Globus pallidus (tissue), 1 donor: ENCODE measurements around the gene IL15.
"Not testable (repeated sequence)": the region's sequence is repeated elsewhere in the genome, so short reads cannot be mapped to it uniquely, and the experiment has no call there.

ENCODE experiments used
- DNase-seq: peaks from one replicate; pipeline ENCODE4 v3.0.0-alpha.2; 2015; ENCODE audit warnings: low spot score

Gene IL15

DNA sequence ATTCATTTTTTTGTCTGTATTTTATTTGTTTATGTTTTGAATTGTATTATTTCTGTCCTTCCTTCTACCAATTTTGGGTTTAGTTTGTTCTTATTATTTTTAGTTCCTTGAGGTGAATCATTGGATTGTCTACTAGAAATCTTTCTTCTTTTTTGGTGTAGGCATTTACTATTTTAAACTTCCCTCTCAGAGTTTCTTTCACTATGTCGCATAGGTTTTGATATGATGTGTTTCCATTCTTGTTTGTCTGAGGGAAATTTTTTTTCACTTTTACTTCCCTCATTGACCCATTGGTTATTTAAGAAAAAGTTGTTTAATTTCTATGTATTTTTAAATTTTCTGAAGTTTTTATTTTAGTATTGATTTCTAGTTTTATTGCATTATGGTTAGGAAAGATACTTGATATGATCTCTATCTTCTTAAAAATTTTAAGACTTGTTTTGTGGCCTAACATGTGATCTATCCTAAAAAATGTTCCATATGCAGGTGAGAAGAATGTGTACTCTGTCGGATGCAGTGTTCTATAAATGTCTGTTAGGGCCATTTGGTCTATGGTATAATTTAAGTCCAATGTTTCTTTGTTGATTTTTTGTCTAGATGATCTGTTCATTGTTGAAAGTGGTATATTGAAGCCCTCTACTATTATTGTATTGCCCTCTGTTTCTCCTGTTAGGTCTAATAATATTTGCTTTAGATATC, 68.8 kb downstream of the IL15 start:
- DNase-seq = no peak

GRCh38 chr4:141705747-141706377, 69.5 kb downstream of the IL15 start:
- no peak for DNase-seq

DNA sequence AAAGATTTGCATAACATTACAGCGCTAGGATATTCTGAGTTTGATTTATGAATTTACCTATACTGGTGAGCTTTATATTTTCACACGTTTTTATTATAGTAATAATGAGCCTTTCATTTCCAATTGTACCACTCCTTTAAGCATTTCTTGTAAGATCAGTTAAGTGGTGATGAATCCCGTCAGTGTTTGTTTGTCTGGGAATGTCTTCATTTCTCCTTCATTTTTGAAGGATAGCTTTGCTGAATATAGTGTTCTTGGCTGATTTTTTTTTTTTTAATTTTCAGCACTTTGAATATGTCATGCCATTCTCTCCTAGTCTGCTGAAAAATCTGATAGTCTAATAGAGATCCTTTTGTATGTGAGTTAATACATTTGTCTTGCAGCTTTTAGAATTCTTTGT, 70.1 kb downstream of the IL15 start:
- DNase-seq = no peak

- DNase-seq = no peak
These were observed 74.8 kb downstream of the IL15 start for GRCh38 chr4:141711211-141711610.

DNA sequence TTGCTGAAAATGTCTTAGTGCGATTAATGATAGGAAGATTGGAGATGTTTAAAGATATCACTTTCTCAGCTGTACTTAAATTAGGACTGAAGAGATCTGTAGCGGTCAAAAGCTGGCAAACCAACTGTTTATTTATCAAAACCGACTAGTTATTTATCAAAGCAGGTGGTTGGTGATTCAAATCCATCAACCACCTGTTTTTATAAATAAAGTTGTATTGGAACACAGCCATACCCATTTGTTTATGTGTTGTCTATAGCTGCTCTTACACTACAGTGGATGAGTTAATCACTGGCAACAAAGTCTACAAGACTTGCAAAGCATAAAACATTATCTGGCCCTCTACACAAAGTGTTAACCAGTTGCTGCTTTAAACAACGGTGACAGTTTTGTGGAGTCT, 76.8 kb downstream of the IL15 start:
- no peak for DNase-seq

GRCh38 chr4:141713771-141714445, 77.5 kb downstream of the IL15 start:
- no peak for DNase-seq

GRCh38 chr4:141719585-141719984, 83.2 kb downstream of the IL15 start:
- no peak for DNase-seq

GRCh38 chr4:141721174-141721573, 84.8 kb downstream of the IL15 start:
- no peak for DNase-seq

DNA sequence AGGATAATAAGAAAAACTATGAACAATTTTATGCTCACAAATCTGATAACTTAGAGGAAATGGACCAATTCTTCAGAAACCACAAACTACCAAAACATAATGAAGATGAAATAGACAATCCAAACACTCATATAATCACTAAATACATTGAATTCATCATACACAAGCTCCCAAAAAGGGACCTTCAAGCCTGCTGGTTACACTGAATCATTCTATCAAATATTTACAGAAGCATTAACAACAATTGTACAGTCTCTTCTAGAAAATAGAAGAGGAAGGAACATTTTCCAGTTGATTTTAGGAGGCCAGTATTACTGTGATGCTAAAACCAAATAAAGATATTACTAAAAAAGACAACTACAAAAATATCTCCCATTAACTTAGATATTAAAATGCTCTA, 88.3 kb downstream of the IL15 start:
- DNase-seq = no peak

GRCh38 chr4:141727420-141727819, 91.0 kb downstream of the IL15 start:
- no peak for DNase-seq

DNA sequence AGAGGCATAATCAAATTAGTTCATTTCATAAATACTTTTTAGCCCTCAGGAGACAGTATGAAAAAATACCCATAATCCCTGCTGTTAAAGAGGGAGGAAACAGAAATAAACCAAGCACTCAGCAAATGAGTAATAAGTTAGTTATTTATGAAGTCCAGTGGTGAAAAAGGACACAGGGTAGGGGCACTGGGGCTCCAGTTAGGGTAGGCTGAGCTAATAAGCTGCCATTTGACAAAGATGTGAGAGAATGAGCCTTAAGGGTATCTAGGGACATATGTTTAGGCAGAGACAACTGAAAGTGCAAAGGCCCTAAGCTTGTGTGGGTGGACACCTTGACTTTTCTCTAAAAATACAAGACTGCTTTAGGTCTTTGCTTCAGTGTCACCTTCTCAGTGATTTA, 94.4 kb downstream of the IL15 start:
- no peak for DNase-seq

- DNase-seq = no peak
These were observed 95.1 kb downstream of the IL15 start for GRCh38 chr4:141731481-141731880.

DNA sequence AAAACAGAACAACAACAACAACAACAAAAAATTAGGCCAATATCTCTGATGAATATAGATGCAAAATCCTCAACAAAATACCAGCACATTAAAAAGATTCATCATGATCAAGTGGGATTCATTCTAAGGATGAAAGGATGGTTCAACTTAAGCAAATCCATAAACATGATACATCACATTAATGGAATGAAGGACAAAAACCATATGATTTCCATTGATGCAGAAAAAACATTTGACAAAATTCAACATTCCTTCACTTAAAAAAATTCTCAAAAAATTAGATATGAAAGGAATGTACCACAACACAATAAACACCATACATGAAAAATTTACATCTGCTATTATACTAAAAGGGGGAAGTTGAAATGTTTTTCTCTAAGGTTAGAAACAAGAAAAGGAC, 103.3 kb downstream of the IL15 start:
- DNase-seq = no peak

- no peak for DNase-seq
These were observed 109.6 kb downstream of the IL15 start for GRCh38 chr4:141746026-141746425.

- DNase-seq = not testable (repeated sequence)
These were observed 115.4 kb downstream of the IL15 start for GRCh38 chr4:141751806-141752205.

- no peak for DNase-seq
These were observed 120.9 kb downstream of the IL15 start for GRCh38 chr4:141757287-141757686.

- no peak for DNase-seq
These were observed 123.5 kb downstream of the IL15 start for GRCh38 chr4:141759796-141760425.

GRCh38 chr4:141761926-141762325, 125.5 kb downstream of the IL15 start:
- no peak for DNase-seq

DNA sequence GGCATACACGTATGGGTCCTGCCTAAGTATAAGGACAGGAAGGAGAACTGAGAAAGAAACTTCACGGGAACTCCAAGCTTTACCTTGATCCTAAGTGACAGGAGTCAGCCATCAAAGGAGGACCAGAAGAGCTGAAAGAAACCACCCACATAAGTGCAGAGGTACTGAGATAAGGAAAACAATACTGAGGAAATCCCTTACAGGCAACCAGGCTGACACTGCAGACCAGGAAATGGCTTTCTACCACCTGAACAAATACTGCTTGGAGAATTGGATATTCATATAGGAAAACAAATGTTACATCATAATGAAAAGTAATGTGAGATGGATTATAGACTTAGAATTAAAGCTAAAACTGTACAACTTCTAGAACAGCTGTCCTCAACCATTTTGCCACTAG, 127.0 kb downstream of the IL15 start:
- no peak for DNase-seq

DNA sequence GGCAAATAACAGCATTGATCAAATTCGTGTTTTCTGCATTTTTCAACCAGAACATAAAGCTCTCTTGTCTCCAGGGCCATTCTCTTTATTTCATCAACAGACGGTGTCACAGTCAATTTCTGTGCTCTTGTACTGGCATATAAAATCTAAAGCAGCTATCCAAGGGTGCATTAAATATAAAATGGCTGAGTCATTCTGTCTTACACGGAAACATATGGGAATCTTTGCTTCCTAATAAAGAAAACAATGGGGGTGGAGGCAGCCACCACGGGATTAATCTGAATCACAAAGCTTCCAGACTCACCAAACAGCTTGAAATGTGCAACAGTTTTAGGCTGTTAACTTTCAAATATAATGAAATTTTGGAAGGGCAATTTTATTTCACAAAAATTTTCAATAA, 132.6 kb downstream of the IL15 start:
- no peak for DNase-seq

DNA sequence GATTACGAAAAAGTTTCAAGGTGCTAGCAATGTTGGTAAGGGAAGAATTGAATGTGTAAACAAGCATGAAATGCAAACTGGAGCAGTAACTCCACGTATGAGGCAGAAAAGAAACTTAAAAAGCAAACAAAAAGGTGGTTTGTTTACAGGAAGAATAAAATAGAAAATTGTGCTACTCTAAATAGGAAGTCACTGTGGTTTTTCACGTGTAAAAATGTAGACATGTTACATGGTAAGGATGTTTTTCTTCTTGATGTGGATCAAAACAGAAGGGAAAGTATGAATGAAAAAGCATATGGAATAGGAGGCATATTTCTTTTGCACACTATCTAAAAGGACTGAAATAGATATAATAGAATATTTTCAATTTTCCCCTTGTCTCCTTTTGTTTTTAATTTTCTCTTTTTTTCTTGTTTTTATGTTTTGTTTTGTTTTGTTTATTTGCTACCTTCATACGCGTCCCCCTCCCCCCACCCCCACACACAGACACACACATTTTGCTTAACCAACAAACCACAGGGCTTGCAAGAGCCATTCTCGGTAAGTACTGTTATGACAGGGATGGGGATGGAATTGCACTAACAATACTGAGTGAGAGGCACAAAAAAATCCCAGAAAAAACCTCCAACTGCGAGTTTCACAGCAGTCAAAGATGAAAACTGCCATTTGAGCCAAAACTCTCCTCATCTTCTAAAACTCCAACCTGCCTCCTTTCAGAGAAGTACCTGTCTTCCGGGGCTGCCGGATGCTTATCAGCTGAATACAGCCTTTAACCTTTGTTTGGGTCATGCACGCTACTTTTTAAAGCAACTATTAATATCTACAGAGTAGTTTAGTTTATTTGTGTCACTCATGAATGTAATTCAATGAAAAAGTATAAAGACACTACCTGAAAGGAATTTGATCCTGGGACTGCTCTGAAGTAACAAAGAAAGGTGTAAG, 135.8 kb downstream of the IL15 start:
- DNase-seq = no peak

DNA sequence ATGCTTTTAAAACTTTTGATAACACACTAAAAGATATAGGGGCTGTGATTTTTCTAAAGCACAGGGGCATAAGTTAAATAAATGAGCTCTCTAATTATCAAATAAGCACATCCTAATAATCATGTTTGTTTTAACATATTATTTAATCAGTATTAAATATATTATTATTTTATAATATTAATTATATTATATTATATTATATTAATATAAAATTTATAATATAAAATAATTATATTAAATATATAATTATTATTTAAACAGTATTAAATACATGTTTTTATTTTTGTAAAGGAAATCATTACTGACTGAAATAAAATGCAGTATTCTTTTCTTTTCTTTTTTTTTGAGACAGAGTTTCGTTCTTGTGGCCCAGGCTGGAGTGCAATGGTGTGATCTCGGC, 136.5 kb downstream of the IL15 start:
- no peak for DNase-seq
